Trophoblast cell (in vitro differentiated cells and primary cell): ENCODE measurements around the gene MAP2K5.

Experiments
- DNase-seq, 2 donors: peaks; one replicate each; pipeline ENCODE4 v3.0.0-alpha.2; 2016
- H2AFZ ChIP-seq: 2 replicates; pipeline ENCODE4 v1.6.1; 2013; ENCODE audit warnings: low read length, moderate library complexity, mild to moderate bottlenecking; ENCODE audit not compliant: insufficient read depth, poor library complexity
- H2AK5ac ChIP-seq: 2 replicates; pipeline ENCODE4 v1.6.1; 2013; ENCODE audit warnings: mild to moderate bottlenecking, low read length
- H2BK120ac ChIP-seq: 2 replicates; pipeline ENCODE4 v1.6.1; 2013; ENCODE audit warnings: low read length, mild to moderate bottlenecking, moderate library complexity; ENCODE audit not compliant: insufficient read depth, poor library complexity
- H2BK12ac ChIP-seq: 2 replicates; pipeline ENCODE4 v1.6.1; 2013; ENCODE audit warnings: mild to moderate bottlenecking, low read length, moderate library complexity
- H2BK5ac ChIP-seq: 2 replicates; pipeline ENCODE4 v1.6.1; 2013; ENCODE audit warnings: low read length, low read depth, moderate library complexity, mild to moderate bottlenecking; ENCODE audit not compliant: poor library complexity
- H3K14ac ChIP-seq: 2 replicates; pipeline ENCODE4 v1.6.1; 2013; ENCODE audit warnings: mild to moderate bottlenecking, low read length
- H3K18ac ChIP-seq: 2 replicates; pipeline ENCODE4 v1.6.1; 2013; ENCODE audit warnings: mild to moderate bottlenecking, low read length
- H3K23ac ChIP-seq: 2 replicates; pipeline ENCODE4 v1.6.1; 2013; ENCODE audit warnings: low read length
- H3K27ac ChIP-seq: 2 replicates; pipeline ENCODE4 v1.5.1; 2013; ENCODE audit warnings: low read depth, mild to moderate bottlenecking, inconsistent platforms, low read length, moderate library complexity
- H3K27me3 ChIP-seq: 2 replicates; pipeline ENCODE4 v1.6.1; 2013; ENCODE audit warnings: inconsistent platforms, mild to moderate bottlenecking, low read length, moderate library complexity; ENCODE audit not compliant: insufficient read depth
- H3K36me3 ChIP-seq, 2 experiments: 1 replicate in 1 of 2; 2 replicates in 1 of 2; pipeline ENCODE4 v1.6.1; 2013; ENCODE audit warnings: low read length in 2 of 2, mild to moderate bottlenecking in 2 of 2, moderate library complexity in 1 of 2; ENCODE audit not compliant: insufficient read depth in 2 of 2, control insufficient read depth in 1 of 2
- H3K4ac ChIP-seq: 2 replicates; pipeline ENCODE4 v1.6.1; 2013; ENCODE audit warnings: low read depth, mild to moderate bottlenecking, low read length, moderate library complexity
- H3K4me1 ChIP-seq, 2 experiments: 1 replicate in 1 of 2; 2 replicates in 1 of 2; pipeline ENCODE4 v1.6.1; 2013; ENCODE audit warnings: low read length in 2 of 2, mild to moderate bottlenecking in 2 of 2, moderate library complexity in 1 of 2; ENCODE audit not compliant: insufficient read depth in 2 of 2, control insufficient read depth in 1 of 2
- H3K4me2 ChIP-seq: 2 replicates; pipeline ENCODE4 v1.6.1; 2013; ENCODE audit warnings: inconsistent platforms, mild to moderate bottlenecking, low read length, moderate library complexity
- H3K4me3 ChIP-seq: 2 replicates; pipeline ENCODE4 v1.5.1; 2013; ENCODE audit warnings: mild to moderate bottlenecking, low read depth, low read length, inconsistent platforms
- H3K79me1 ChIP-seq: one replicate; pipeline ENCODE4 v1.6.1; 2013; ENCODE audit warnings: low read length
- H3K79me2 ChIP-seq: 2 replicates; pipeline ENCODE4 v1.6.1; 2013; ENCODE audit warnings: low read length, mild to moderate bottlenecking; ENCODE audit not compliant: control insufficient read depth, insufficient read depth, poor library complexity
- H3K9ac ChIP-seq: 2 replicates; pipeline ENCODE4 v1.6.1; 2013; ENCODE audit warnings: mild to moderate bottlenecking, low read length
- H3K9me3 ChIP-seq: 2 replicates; pipeline ENCODE4 v1.6.1; 2013; ENCODE audit warnings: low read depth, mild to moderate bottlenecking, control low read depth, inconsistent platforms, low read length; ENCODE audit not compliant: insufficient read depth
- H4K12ac ChIP-seq: 2 replicates; pipeline ENCODE4 v1.6.1; 2013; ENCODE audit warnings: low read depth, mild to moderate bottlenecking, low read length, moderate library complexity
- H4K8ac ChIP-seq: 2 replicates; pipeline ENCODE4 v1.6.1; 2013; ENCODE audit warnings: low read depth, mild to moderate bottlenecking, low read length, moderate library complexity
- H4K91ac ChIP-seq: one replicate; pipeline ENCODE4 v1.6.1; 2013; ENCODE audit warnings: low read depth, mild to moderate bottlenecking, low read length, moderate library complexity
- WGBS: extraction: QIAGEN DNeasy Blood & Tissue Kit; methylation state at CpG from one replicate; pipeline ENCODE4 v1.1.7; 2013; ENCODE audit warnings: missing lambda C conversion rate; ENCODE audit not compliant: insufficient read length, insufficient coverage; ENCODE audit errors: extremely low coverage; 5-methylcytosine and 5-hydroxymethylcytosine counted together

Gene MAP2K5

GRCh38 chr15:67790610-67791319 is 248.3 kb downstream of the MAP2K5 start:
- H3K4me2 ChIP-seq = no peak overlapping the region
- H2BK5ac ChIP-seq = no peak overlapping the region
- no peak overlapping the region for H2BK120ac ChIP-seq
- no peak overlapping the region for H3K4me3 ChIP-seq
- no peaks in the 10 kb centered on the region for H3K79me1 ChIP-seq
- H2AFZ ChIP-seq = no peak overlapping the region
- H3K36me3 ChIP-seq = no peaks in the 10 kb centered on the region
- H3K4ac ChIP-seq = no peak overlapping the region
- H4K8ac ChIP-seq = no peak overlapping the region
- H3K18ac ChIP-seq = no peak overlapping the region
- no peak for DNase-seq
- H3K79me2 ChIP-seq = no peaks in the 10 kb centered on the region
- peaks cover 3% of the 10 kb centered on the region for H3K9me3 ChIP-seq
- whole genome bisulfite sequencing = no CpG with 5 or more reads among the region's 3 CpGs
- H3K9ac ChIP-seq = no peak overlapping the region
- no peak overlapping the region for H3K14ac ChIP-seq
- no peaks in the 10 kb centered on the region for H3K27me3 ChIP-seq
- H4K12ac ChIP-seq = no peak overlapping the region
- no peak overlapping the region for H2AK5ac ChIP-seq
- no peak overlapping the region for H3K27ac ChIP-seq
- no peak overlapping the region for H3K23ac ChIP-seq
- H2BK12ac ChIP-seq = no peak overlapping the region
- no peaks in the 10 kb centered on the region for H3K4me1 ChIP-seq
- no peak overlapping the region for H4K91ac ChIP-seq

GRCh38 chr15:67792250-67792942 is 249.9 kb downstream of the MAP2K5 start:
- WGBS = no CpG with 5 or more reads among the region's 8 CpGs

GRCh38 chr15:67794832-67795574 is 252.5 kb downstream of the MAP2K5 start:
- H3K4me1 ChIP-seq = no peaks in the 10 kb centered on the region
- WGBS = no CpG with 5 or more reads among the region's 4 CpGs
- no peak overlapping the region for H3K14ac ChIP-seq
- H3K4me3 ChIP-seq = no peak overlapping the region
- no peak overlapping the region for H2AFZ ChIP-seq
- no peak overlapping the region for H3K27ac ChIP-seq
- DNase-seq = no peak
- no peak overlapping the region for H3K4me2 ChIP-seq
- H3K27me3 ChIP-seq = no peaks in the 10 kb centered on the region
- H3K9ac ChIP-seq = no peak overlapping the region
- H3K4ac ChIP-seq = no peak overlapping the region
- no peak overlapping the region for H4K8ac ChIP-seq
- H4K12ac ChIP-seq = no peak overlapping the region
- H2BK12ac ChIP-seq = no peak overlapping the region
- no peak overlapping the region for H4K91ac ChIP-seq
- no peak overlapping the region for H2BK5ac ChIP-seq
- no peak overlapping the region for H3K18ac ChIP-seq
- H3K23ac ChIP-seq = no peak overlapping the region
- no peaks in the 10 kb centered on the region for H3K36me3 ChIP-seq
- no peak overlapping the region for H2BK120ac ChIP-seq
- no peak overlapping the region for H2AK5ac ChIP-seq
- no peaks in the 10 kb centered on the region for H3K9me3 ChIP-seq
- H3K79me2 ChIP-seq = no peaks in the 10 kb centered on the region
- no peaks in the 10 kb centered on the region for H3K79me1 ChIP-seq

More at GRCh38 chr15:67792250-67792942, 249.9 kb downstream of the MAP2K5 start:
- Histone ChIP-seq H2BK12ac (no peak overlapping the region), H4K91ac (no peak overlapping the region), H3K36me3 (no peaks in the 10 kb centered on the region), H3K4me2 (no peak overlapping the region), H3K27me3 (no peaks in the 10 kb centered on the region), H4K8ac (no peak overlapping the region), H3K4me3 (no peak overlapping the region), H3K79me1 (no peaks in the 10 kb centered on the region), H4K12ac (no peak overlapping the region), H3K27ac (no peak overlapping the region), H3K79me2 (no peaks in the 10 kb centered on the region), H3K23ac (no peak overlapping the region), H3K9ac (no peak overlapping the region), H2AFZ (no peak overlapping the region), H3K14ac (no peak overlapping the region), H2AK5ac (no peak overlapping the region), H3K18ac (no peak overlapping the region), H3K4ac (no peak overlapping the region), H3K9me3 (no peaks in the 10 kb centered on the region), H3K4me1 (no peaks in the 10 kb centered on the region), H2BK120ac (no peak overlapping the region), H2BK5ac (no peak overlapping the region)
- DNase-seq = no peak

- Histone ChIP-seq H2BK5ac (no peak overlapping the region), H3K27me3 (no peaks in the 10 kb centered on the region), H3K4me3 (no peak overlapping the region), H3K27ac (no peak overlapping the region), H3K79me1 (no peaks in the 10 kb centered on the region), H3K9ac (no peak overlapping the region), H3K18ac (no peak overlapping the region), H3K36me3 (no peaks in the 10 kb centered on the region), H3K9me3 (no peaks in the 10 kb centered on the region), H4K8ac (no peak overlapping the region), H4K91ac (no peak overlapping the region), H2BK120ac (no peak overlapping the region), H3K4me2 (no peak overlapping the region), H2AFZ (no peak overlapping the region), H2AK5ac (no peak overlapping the region), H3K14ac (no peak overlapping the region), H3K4me1 (no peaks in the 10 kb centered on the region), H2BK12ac (no peak overlapping the region), H3K23ac (no peak overlapping the region), H4K12ac (no peak overlapping the region), H3K4ac (no peak overlapping the region), H3K79me2 (no peaks in the 10 kb centered on the region)
- DNase-seq = no peak
- no CpG with 5 or more reads among the region's 4 CpGs for WGBS
Measured at GRCh38 chr15:67796196-67797127, 254.0 kb downstream of the MAP2K5 start.
